GM19043 (cell line): ENCODE data around the gene ENC1.

Experiments
- ATAC-seq: cut with Tn5 transposase; IDR thresholded peaks from one replicate; pipeline ENCODE4 v1.9.1; 2021; ENCODE audit warnings: low read depth; ENCODE audit not compliant: unreplicated experiment

Gene ENC1

GRCh38 chr5:74657165-74657564 is 16.6 kb upstream of the ENC1 start:
- ATAC-seq, result no peak

- ATAC-seq, result no peak
Observed at GRCh38 chr5:74655716-74656115, 15.2 kb upstream of the ENC1 start.

GRCh38 chr5:74655206-74655605 is 14.7 kb upstream of the ENC1 start:
- ATAC-seq, result no peak

- no peak for ATAC-seq
Observed at GRCh38 chr5:74653991-74654390, 13.5 kb upstream of the ENC1 start.

GRCh38 chr5:74652576-74652975 is 12.0 kb upstream of the ENC1 start:
- ATAC-seq, result no peak

- no peak for ATAC-seq
Observed at GRCh38 chr5:74651710-74652109, 11.2 kb upstream of the ENC1 start.

- no peak for ATAC-seq
Observed at GRCh38 chr5:74649421-74649973, 9.0 kb upstream of the ENC1 start.

GRCh38 chr5:74648835-74649293 is 8.3 kb upstream of the ENC1 start:
- ATAC-seq, result peak; percentile 83

- no peak for ATAC-seq
Observed at GRCh38 chr5:74647096-74647495, 6.6 kb upstream of the ENC1 start.

- ATAC-seq, result no peak
Observed at GRCh38 chr5:74643111-74643562, 2.6 kb upstream of the ENC1 start.

GRCh38 chr5:74642543-74642863 is 2.0 kb upstream of the ENC1 start:
- no peak for ATAC-seq

- ATAC-seq, result no peak
Observed at GRCh38 chr5:74641735-74642542, 1.4 kb upstream of the ENC1 start.

- peak; percentile 9 for ATAC-seq
Observed at GRCh38 chr5:74640954-74641734, 616 bp upstream of the ENC1 start.

- peak; percentile 1 for ATAC-seq
Observed at GRCh38 chr5:74639807-74640449, 600 bp downstream of the ENC1 start.

- peak; percentile 34 for ATAC-seq
Observed at GRCh38 chr5:74638970-74639806, 1.3 kb downstream of the ENC1 start.

- no peak for ATAC-seq
Observed at GRCh38 chr5:74638544-74638969, 2.0 kb downstream of the ENC1 start.

- no peak for ATAC-seq
Observed at GRCh38 chr5:74636552-74636951, 4.0 kb downstream of the ENC1 start.

- ATAC-seq, result no peak
Observed at GRCh38 chr5:74636149-74636548, 4.4 kb downstream of the ENC1 start.

- no peak for ATAC-seq
Observed at GRCh38 chr5:74634611-74635286, 5.8 kb downstream of the ENC1 start.

- no peak for ATAC-seq
Observed at GRCh38 chr5:74633695-74634094, 6.8 kb downstream of the ENC1 start.
